PFSK-1 (cell line): Measurements from ENCODE around the gene TNFRSF19.

Experiments
- POLR2AphosphoS5 ChIP-seq: IDR thresholded peaks from 2 replicates; pipeline ENCODE4 v1.6.1; 2012; ENCODE audit warnings: low read depth, mild to moderate bottlenecking, control low read depth, low read length, moderate library complexity
- REST ChIP-seq, 2 experiments: IDR thresholded peaks; 2 replicates each; pipeline versions ENCODE4 v1.6.1 to v1.8.0; 2011 to 2012; ENCODE audit warnings: low read depth in 2 of 2, low read length in 2 of 2, control low read depth in 1 of 2, inconsistent platforms in 1 of 2, mild to moderate bottlenecking in 1 of 2, moderate library complexity in 1 of 2; ENCODE audit not compliant: insufficient read depth in 1 of 2

DNA sequence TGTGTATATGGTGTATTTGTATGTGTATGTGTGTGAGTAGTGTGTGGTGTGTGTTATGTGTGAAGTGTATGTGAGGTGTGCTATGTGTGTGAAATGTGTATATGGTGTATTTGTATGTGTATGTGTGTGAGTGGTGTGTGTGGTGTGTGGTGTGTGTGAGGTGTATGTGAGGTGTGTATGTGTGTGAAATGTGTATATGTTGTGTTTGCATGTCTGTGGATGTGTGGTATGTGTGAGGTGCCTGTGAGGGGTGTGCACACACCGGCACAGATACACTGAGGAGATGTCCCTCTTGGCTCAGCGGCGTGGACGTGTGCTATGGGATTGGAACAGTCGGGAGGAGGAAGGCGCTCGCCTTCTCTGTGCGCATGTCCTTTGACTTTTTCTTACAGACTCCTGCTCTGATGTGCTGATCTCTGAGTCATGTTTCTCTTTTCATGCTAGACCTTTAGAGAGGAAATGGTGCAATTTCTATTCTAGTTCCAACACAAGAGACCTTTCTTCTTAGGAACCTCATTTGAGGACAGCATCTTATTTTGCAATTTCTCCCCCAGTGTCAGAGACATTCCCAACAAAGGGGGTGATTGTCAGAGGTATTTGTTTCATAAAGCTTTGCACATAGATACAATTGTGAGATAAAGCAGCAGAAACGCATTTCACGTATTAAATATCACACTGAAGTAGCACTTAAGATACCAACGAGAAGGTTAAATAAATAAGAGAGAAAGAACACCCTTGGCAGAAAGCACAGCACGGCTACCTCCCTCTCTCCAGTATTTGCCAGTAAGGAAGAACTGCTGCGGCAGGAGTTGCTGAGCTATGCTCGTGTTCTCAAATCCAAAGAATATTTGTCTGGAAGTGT, 11.3 kb upstream of the TNFRSF19 start:
- TF ChIP-seq REST (IDR thresholded peaks at IDR 0.05; ENCODE audit: insufficient read depth in 1 of 2, low read depth in 2 of 2, low read length in 2 of 2), result no peak
- no peak for TF ChIP-seq POLR2AphosphoS5
